ENCODE measurements around the gene ZFP91. TPM values are rescaled to one million over a fixed set of nuclear protein-coding genes. Genes with fewer than 3 reads are reported as not detected.

ZFP91 gene
- total RNA-seq, 1 experiment from 2014 or later: 74.3 TPM

GRCh38 chr11:58632510-58632909 lies 53.6 kb downstream of the ZFP91 start:
- H3K36me3 ChIP-seq (ENCODE audit: insufficient read depth, low read length, poor library complexity, severe bottlenecking): no peaks in the 10 kb centered on the region
- H3K4me3 ChIP-seq (ENCODE audit: low read depth, low read length, poor library complexity, severe bottlenecking): no peak overlapping the region
- intact Hi-C loops (cut with micrococcal nuclease; ENCODE audit: unreplicated experiment): loop anchor here (5.0 kb wide), 1 partner anchor 65 kb away; no protein-coding TSS in a partner anchor
- no peaks in the 10 kb centered on the region for H3K4me1 ChIP-seq (ENCODE audit: insufficient read depth, low read length, poor library complexity, severe bottlenecking)
- TF ChIP-seq EZH2 (IDR thresholded peaks at IDR 0.05; ENCODE audit: borderline replicate concordance, low read depth, low read length, poor library complexity, severe bottlenecking) (no peak), CTCF (conservative IDR thresholded peaks at IDR 0.05; ENCODE audit: low read depth, low read length) (no peak)
- CTCF ChIA-PET: no interaction called here
- H3K27ac ChIP-seq (ENCODE audit: low read depth, low read length, poor library complexity, severe bottlenecking): no peak overlapping the region
- no peaks in the 10 kb centered on the region for H3K27me3 ChIP-seq (replicated peaks; ENCODE audit: insufficient read depth, low read depth, low read length, poor library complexity)
- no peaks in the 10 kb centered on the region for H3K9me3 ChIP-seq (ENCODE audit: low read depth, low read length, poor library complexity, severe bottlenecking)
- POLR2A ChIA-PET (ENCODE audit: low non-redundant PET): no interaction called here
- DNase-seq (ENCODE audit: low spot score): no peak
- BruUV-seq (replicated peaks): no TSS peak

GRCh38 chr11:58636587-58636986 lies 57.7 kb downstream of the ZFP91 start:
- Histone ChIP-seq H3K27ac (ENCODE audit: low read depth, low read length, poor library complexity, severe bottlenecking) (no peak overlapping the region), H3K27me3 (replicated peaks; ENCODE audit: insufficient read depth, low read depth, low read length, poor library complexity) (no peaks in the 10 kb centered on the region), H3K36me3 (ENCODE audit: insufficient read depth, low read length, poor library complexity, severe bottlenecking) (no peaks in the 10 kb centered on the region), H3K4me1 (ENCODE audit: insufficient read depth, low read length, poor library complexity, severe bottlenecking) (no peaks in the 10 kb centered on the region), H3K4me3 (ENCODE audit: low read depth, low read length, poor library complexity, severe bottlenecking) (no peak overlapping the region), H3K9me3 (ENCODE audit: low read depth, low read length, poor library complexity, severe bottlenecking) (no peaks in the 10 kb centered on the region)
- CTCF ChIA-PET: no interaction called here
- intact Hi-C loops (cut with micrococcal nuclease; ENCODE audit: unreplicated experiment): no loop called here
- TF ChIP-seq EZH2 (IDR thresholded peaks at IDR 0.05; ENCODE audit: borderline replicate concordance, low read depth, low read length, poor library complexity, severe bottlenecking) (no peak), CTCF (conservative IDR thresholded peaks at IDR 0.05; ENCODE audit: low read depth, low read length) (no peak)
- no peak for DNase-seq (ENCODE audit: low spot score)
- BruUV-seq (replicated peaks): no TSS peak
- POLR2A ChIA-PET (ENCODE audit: low non-redundant PET): no interaction called here

- H3K4me1 ChIP-seq (ENCODE audit: insufficient read depth, low read length, poor library complexity, severe bottlenecking): no peaks in the 10 kb centered on the region
- intact Hi-C loops (cut with micrococcal nuclease; ENCODE audit: unreplicated experiment): no loop called here
- CTCF ChIA-PET: no interaction called here
- H3K27ac ChIP-seq (ENCODE audit: low read depth, low read length, poor library complexity, severe bottlenecking): no peak overlapping the region
- no peaks in the 10 kb centered on the region for H3K36me3 ChIP-seq (ENCODE audit: insufficient read depth, low read length, poor library complexity, severe bottlenecking)
- no peak overlapping the region for H3K4me3 ChIP-seq (ENCODE audit: low read depth, low read length, poor library complexity, severe bottlenecking)
- no peak for DNase-seq (ENCODE audit: low spot score)
- no peaks in the 10 kb centered on the region for H3K9me3 ChIP-seq (ENCODE audit: low read depth, low read length, poor library complexity, severe bottlenecking)
- BruUV-seq (replicated peaks): no TSS peak
- H3K27me3 ChIP-seq (replicated peaks; ENCODE audit: insufficient read depth, low read depth, low read length, poor library complexity): no peaks in the 10 kb centered on the region
- TF ChIP-seq CTCF (conservative IDR thresholded peaks at IDR 0.05; ENCODE audit: low read depth, low read length) (no peak), EZH2 (IDR thresholded peaks at IDR 0.05; ENCODE audit: borderline replicate concordance, low read depth, low read length, poor library complexity, severe bottlenecking) (no peak)
- POLR2A ChIA-PET (ENCODE audit: low non-redundant PET): no interaction called here
These were observed 58.5 kb downstream of the ZFP91 start for GRCh38 chr11:58637371-58637770.
